GM18502 (cell line): Measurements from ENCODE around the gene AKAP13.

Source experiments
- ATAC-seq: cut with Tn5 transposase; IDR thresholded peaks from one replicate; pipeline ENCODE4 v1.9.1; 2021; ENCODE audit warnings: mild to moderate bottlenecking; ENCODE audit not compliant: unreplicated experiment, poor library complexity

The AKAP13 gene

DNA sequence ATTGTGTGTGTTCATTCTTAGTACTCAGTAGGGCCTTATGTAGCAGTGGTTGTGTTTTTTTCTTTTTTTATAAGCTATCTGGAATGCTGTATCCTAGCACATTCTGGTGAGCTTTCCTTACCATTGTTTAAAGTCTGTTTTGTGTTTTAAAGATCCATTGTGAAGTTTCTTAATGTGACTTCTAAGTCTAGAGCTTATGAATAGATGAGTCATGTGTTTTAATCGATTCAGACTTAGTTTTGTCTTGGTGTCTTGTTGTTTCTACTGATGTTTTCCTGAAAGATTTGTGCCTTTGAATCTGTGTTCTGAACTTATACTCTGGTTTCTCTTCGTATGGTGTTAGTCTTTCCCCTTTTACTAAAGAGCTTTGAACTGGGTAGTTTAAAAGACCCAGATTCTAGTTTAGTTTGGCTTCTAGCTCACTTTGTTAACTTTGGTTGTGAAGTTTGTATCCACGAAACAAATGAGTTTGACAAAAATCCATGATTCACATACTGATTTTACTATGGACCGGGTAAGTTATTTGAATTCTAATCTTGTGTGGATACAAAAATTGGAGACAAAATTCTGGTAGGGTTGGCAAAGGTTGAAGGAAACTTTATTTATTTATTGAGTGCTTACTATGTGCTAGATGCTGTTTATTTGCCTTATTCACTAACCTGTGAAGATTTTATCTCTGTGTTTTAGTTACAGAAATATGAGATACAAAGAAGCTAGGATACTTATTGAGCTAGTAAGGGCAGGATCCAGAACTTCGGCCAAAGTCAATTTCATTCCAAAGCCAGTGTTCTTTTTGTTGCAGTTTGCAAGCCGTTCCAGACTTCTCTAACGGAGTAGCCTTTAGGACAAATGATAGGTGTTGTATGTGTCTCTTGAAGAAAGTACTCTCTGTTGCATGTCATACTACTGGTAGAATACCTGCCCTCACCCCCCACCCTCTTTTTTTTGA, 24.8 kb downstream of the AKAP13 start:
- no peak for ATAC-seq

DNA sequence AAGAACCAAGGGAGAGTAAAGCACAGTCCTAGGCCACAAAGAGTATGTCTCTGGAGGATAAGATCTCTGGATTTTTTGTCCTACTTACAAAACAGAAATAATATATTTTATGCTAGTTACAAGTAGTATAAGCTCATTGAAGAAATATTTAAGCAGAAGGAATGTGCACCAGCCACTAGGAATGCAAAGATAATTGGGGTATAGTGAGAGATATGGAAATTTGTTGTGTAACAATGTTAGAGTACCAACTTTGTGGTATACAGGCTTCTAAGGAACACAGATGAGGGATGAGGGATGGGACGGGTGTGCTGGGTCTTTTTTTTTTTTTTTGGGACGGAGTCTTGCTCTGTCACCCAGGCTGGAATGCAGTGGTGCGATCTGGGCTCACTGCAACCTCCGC, 26.5 kb downstream of the AKAP13 start:
- no peak for ATAC-seq

DNA sequence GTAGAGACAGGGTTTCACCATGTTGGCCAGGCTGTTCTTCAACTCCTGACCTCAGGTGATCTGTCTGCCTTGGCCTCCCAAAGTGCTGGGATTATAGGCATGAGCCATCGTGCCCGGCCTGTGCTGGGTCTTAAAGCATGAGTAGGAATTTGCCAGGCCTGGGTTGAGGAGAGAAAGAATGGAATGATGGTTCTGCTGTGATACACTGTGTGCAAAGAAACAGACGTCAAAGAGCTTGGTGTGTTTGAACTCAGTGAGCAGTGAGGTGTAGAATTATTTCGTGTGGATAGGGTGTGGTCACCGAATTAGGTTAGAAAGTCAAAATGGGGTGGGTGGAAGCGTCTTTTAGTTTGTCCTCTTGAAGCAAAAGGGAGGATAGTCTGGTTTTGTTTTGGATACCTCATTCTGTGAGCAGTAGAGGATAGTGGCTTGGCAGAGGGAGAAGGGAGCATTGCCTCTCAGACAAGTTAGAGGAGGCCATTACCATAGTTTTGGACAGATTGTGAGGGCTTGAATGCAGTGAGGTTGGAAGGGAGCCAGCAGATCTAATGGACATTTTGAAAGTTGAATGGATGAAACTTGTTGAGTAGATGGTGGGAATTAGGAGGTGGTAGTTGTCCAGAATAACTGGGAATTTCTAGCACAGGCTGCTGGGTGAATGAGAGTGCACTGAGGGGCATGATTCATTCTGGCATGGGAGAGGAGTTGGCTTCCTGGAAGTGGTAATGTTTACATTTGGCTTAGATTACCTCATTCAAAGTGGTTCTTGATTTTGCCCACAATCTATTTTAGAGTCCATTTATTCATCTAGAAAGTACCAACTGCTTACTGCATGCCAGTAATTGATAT, 27.2 kb downstream of the AKAP13 start:
- peak; percentile 62 for ATAC-seq

DNA sequence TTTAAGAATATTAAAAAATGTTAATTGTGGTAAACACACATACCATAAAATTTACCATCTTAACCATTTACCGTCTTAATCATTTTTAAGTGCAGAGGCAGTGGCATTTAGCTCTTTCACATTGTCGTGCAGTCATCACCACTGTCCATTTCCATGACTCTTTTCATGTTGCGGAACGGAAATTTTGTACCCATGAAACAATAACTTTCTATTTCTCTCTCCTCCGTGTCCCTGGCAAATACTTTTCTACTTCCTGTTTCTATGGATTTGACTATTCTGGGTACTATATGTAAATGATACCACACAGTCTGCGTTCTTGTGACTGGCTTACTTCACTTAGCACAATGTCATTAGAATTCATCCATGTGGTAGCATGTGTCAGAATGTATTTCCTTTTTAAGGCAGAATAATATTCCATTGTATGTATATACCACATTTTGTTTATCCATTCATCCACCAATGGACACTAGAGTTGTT, 27.9 kb downstream of the AKAP13 start:
- ATAC-seq = peak; percentile 74

DNA sequence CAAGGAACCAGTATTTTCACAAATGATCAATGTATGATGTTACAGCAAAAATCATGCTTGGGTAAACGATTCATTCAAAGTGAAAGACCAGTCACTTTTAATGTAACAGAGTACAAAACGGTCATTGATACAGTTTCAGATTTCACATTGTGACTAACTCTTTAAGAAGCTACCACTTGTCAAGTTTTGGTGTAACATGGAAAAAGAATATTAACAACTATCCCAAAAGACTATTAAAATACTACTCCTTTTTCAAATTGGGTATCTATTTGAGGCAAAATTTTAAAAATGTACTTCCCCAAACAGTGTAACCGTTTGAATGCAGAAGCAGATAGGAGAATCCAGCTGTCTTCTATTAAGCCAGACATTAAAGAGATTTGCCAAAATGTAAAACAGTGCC, 31.7 kb downstream of the AKAP13 start:
- ATAC-seq = no peak

DNA sequence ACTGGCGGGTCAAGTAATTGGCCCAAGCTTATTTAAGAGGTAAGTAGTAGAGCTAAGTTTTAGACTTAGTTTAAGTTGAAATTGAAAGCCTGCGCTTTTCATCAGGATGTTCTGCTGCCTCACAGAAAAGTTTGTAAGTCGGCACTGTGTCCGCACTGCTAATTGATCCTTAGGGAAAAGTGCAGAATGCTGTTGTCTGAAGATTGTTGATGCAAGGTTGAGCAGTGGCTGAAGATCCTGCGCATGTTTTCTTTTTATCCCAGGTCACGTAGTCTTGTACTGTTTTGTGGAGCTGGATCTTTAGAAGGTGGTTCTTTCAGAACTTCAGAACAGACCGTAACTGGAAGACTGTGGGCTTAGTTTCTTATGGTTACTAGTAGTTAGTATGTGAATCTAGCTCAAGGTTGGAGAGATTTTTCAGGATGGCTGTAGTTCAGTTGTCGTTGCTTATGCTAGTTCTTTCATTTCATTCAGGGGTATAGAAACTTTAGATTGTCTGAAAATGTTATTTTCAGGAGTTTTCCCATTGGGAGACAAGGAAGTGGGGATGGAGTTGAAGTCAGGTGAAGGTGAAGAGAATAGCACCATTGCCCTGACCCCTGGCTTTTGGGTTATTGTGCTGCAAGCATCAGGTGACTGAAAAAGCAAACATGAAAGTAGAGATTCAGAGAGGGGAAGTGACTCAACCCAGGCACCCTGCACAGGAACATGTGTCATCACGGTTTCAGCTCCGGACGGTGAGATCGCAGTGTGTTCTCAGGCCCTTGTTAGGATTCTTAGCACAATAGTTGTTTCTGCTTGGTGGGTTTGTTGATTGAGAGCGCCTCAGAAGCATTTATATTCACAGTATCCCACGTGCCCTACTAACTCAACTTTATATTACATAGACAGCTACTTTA, 32.8 kb downstream of the AKAP13 start:
- ATAC-seq = peak; percentile 98

DNA sequence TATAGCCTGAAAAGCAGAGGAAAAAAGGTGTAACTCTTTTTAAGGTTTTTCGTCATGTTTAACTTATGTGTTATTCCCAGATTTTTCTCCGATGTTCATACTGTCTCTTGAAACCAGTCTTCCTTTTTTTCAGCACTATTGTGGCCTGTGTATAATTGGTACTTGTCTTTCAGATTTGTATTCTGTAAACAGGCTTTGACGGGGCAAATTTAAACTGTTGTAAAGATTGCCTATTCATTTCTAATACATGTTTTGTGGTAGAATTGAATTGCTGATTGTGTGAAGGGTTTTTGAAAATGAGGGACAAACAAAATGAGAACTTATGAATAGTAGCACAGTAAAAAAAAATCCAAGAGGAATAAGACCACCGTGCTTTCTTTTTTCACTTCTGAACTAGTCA, 33.6 kb downstream of the AKAP13 start:
- ATAC-seq = no peak

DNA sequence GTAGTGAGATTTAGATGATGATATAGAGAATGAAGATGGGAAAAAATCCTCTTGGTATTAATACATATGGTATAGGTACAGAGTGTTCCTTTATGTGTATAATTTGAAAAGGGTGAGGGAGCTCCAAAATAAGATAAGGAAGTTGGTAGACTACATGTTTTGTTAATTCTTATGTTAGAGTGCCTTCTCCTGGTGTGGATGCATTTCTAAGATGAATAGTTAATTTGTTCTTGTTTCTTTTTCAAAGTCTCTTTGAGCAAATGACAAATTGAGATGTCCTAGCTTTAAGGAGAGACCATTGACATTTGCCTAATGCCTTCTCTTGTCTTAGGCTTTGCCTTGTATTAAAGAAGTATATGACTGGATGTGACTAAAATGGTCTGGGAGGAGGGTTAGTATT, 34.1 kb downstream of the AKAP13 start:
- ATAC-seq = no peak

DNA sequence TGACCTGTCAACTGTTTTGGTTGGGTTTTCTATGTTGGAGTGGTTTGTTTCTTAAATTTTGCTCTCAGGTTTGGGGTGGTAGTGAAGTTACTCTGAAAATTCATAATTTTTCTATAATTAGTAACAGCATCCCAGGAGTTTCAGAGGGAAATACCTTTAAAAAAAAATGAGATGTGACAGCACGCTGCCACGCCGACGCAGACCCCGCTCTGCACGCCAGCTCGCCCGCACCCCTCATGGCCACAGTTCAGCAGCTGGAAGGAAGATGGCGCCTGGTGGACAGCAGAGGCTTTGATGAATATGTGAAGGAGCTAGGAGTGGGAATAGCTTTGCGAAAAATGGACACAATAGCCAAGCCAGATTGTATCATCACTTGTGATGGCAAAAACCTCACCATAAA, 34.6 kb downstream of the AKAP13 start:
- no peak for ATAC-seq

DNA sequence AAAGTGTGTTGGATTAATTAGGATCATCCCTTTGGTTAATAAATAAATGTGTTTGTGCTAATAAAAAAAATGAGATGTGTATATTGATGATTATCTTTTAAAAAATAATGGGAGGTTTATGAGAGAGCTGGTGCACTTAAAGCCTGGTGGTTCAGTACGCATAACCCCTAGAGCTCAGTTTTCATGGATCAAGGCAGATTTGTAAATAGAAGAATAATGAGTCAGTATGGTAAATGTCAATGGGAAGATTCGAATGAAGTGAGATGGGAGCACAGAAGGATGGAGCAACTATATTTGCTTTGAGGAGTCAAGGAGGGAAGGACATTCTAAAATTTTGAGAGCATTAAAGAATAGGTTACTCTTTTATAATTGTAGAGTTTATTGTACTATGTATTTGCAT, 35.4 kb downstream of the AKAP13 start:
- ATAC-seq = no peak

DNA sequence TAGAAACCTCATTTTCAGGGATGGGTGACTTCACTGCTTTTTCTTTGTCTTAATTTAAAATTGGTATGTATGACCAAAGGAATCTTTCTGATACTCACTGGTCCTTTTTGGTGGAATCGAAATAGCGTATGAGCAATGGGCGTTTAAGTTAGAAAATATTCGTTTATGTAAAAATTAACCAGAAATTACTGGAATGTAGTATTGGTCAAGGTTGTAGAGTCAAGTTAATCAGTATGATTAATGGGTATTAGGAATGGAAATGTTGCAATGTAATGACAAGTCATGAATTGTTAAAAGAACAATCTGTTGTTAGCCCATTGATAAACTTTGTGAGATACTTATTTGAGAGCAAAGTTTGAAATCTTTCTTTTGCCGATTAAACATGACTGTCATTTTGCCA, 36.9 kb downstream of the AKAP13 start:
- ATAC-seq = no peak

DNA sequence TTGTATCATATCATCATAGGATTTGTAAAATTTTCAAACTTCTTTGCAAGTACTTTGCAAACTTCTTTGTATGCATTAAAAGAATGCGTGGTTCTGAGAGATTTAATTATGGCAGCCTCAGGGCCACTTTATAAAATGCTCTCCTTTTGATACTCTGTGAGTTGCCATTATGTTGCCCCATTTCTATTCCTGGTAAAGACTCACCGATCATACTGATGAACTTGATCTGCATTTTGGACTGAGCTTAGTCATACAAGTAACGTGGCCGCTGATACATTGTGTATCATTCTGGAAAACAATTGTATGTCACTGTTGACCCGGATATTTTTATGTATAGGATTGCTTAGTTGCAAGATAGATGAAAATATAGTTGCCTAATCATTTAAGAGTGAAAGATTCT, 38.8 kb downstream of the AKAP13 start:
- ATAC-seq = no peak

DNA sequence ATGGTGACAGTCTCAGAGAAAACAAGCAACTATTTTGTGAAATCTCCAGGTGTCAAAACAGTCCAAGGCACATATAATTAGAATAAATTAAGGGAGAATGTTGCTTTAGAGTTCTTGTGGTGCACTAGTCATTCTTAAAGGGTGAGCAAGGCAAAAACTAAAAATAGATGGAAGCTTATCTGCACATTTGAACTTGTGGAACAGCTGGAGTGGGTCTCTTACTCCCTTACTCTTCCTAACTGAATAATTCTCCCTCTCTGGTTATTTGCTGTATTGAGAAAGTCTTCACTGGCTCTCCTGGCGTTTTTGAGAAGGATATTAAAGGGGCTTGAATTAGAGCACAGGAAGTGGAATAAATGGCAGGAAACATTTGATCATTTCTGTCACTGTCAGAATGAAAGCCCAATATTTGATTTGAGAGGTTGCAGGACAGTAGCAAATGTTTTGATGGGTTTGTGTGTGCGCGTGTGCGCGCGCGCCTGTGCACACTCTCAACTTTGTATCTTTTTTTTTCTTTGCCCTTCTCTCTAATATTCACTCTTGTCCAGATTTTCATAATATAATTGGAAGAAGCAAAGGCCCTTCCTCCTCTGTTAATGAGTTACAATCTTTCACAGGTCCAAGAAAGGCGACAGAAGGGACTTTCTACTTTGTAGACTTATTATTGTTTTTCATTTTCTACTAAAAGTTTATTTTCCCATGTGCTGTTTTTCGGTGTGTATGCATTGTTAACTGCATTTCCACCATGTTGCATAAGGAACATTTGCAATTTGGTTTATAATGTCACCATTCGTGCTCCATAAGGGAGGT, 40.9 kb downstream of the AKAP13 start:
- ATAC-seq = no peak

DNA sequence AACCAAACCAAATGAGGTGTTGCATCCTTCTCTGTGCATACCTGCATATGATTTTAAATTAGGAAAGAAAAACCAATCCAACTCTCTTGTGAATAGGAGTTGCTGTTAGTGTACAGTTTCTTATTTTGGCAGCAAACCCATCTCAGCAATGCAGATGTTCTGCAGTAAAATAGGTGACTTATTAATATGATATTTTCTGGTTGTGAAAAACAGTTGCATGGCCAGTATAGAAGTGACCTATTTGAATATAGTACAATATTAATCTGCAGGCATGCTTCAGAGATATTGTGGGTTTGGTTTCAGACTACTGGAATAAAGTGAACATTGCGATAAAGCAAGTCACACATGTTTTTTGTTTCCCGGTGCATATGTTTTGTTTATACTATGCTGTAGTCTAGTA, 42.2 kb downstream of the AKAP13 start:
- no peak for ATAC-seq

DNA sequence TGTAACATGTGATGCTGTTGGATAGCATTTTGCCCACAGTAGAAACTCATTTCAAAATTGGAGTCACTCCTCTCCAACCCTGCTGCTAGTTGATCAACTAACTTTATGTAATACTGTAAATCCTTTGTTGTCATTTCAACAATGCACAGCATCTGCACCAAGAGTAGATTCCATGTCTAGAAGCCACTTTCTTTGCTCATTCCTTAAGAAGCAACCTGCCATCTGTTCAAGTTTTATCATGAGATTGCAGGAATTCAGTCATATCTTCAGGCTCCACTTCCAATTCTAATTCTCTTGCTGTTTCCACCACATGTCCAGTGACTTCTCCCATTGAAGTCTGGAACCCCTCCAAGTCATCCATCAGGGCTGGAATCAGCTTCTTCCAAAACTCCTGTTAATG, 42.9 kb downstream of the AKAP13 start:
- no peak for ATAC-seq

DNA sequence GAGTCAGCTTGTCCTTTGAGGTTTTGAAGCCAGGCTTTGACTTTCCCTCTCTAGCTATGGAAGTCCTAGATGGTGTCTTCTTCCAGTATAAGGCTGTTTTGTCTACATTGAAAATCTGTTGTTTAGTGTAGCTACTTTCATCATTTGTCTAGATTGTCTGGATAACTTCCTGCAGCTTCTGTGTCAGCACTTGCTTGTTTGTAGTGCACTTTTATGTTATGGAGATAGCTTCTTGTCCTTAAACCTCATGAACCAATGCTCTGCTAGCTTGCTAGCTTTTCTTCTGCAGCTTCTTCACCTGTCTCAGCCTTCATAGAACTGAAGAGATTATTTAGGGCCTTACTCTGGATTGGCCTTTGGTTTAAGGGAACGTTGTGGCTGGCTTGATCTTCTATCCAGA, 43.8 kb downstream of the AKAP13 start:
- no peak for ATAC-seq

DNA sequence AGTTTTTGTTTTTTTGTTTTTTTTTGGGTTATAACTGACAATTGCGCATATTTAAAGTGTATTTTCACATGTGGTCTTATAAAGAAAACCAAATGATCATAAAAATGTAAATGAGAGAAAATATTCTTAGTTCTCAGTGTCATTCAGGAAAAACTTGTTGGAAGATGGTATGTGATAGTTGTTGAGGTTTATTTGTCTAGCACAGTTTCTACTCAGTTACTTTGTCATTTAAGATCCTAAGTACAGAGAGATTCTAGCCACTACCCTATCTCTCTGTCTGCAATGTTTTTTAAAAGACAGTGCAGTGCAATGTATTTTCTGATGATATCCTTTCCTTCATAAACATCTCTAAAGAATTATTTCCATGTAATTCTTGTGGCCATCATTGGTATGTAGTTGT, 46.1 kb downstream of the AKAP13 start:
- no peak for ATAC-seq

DNA sequence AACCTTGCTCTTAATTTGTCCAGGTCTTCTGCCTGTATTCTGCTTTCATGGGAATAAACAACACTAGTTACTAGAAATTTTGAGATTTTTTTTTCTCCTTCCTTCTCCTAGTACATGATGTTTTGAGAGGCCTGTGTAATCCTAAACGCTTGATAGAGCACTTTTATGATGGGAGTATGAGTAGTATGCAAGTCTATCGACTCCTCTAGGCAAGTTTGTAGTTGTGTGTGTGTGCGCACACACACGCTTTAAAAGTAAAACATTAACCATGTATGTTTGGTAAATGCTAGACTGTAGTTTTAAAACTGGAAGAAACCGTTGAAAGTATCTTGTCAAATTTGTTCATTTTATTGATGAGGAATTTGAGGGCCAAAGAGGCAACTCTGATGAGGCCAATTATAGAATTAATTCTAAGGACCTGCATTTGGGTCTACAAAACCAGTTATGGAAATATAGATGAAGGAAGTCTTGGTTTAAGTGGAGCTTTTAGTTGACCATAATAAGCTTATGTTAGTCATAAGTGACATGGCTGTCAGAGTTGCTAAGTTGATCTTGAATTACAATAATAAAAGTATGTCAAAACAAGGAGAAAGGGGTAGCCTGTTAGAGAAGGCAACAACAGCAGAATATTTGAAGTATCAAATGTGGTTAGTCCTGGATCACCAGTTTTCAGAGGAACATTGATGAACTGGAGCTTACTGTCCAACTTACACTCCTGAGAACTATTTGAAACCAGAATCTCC, 47.1 kb downstream of the AKAP13 start:
- ATAC-seq = no peak

DNA sequence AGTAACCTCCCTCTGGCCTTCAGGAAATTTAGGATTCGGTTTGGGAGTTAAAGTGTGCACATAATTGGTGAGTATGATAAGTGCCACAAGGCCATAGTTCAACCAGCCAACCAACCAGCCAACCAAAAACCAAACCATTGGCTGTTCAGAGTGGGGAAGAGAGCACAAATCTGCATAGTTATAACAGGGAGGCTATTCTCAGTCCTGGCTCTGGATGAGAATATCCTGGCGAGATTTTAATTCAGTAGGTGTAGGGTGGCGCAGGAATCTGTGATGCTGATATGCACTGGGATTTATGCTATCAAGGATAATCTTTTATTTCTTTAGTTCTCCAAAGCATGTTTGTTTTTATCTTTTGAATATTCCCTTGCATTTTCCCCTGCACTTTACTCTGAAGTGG, 49.1 kb downstream of the AKAP13 start:
- no peak for ATAC-seq
